NCI-H1048 (cell line): Measurements from ENCODE around the gene NEK2.
"Not testable (repeated sequence)": the region's sequence is repeated elsewhere in the genome, so short reads cannot be mapped to it uniquely, and the experiment has no call there.

Experiments
- DNase-seq: peaks from one replicate; lab custom pipeline; 2025; lab: John Stamatoyannopoulos, UW

NEK2 gene

DNA sequence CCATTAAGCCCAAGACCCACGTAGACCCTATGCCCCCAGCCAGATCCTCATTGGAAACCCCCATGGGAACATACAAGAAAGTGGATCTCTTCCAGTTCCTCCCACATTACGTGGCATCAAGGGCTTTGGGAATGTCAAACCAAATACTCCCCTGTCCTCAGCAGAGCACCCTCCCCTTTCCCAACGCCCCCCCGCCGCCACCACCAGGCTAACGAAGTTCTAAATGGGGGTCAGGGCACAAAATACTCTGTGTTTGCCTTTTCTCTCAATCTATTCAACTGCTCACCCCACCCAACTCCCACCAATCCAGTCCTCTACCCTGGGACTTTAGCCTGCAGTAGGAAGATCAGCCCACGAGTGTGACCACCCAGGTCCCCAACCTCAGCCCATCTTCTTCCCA lies 24.5 kb downstream of the NEK2 start:
- DNase-seq, result no peak

DNA sequence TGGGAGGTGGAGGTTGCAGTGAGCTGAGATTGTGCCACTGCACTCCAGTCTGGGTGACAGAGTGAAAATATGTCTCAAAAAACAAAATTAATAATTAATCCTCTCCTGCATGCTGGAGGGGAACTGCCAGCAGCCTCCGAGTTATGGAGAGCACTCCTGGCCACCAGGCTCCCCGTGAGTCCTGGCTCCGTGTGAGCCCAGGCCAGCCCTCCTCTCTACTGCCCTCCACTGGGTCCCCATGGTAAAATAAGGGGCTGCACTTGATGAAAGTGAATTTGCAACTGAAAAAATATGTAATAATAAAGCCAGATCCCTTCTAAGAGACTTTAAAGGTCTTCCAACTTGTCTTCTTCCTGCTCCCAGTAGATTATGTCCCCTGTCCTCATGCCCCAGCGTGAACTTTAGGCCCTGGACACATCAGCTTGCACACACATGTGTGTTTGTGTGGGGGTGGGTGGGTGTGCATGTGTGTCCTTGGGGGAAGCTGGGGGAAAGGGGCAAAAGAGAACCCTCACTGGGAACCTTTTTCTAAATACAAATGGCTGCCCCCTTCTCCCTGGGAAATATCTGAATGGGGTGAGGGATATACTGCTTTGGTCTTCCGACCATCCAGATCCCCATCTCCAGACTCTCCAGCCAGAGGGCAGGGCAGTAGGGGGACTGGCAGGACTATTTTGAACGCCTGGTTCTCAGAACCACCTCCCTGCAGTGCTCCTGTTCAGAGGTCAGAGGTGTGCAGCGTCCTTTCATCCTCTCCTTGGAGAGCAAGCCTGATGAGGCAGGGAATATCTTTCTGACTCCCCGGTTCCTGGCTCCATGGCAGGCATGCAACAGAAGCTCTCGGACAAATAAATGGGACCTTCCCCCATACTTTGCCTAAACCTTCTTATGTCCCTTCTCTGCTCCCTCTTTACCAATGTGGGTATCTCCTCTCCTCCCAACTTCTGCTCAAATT lies 26.2 kb downstream of the NEK2 start:
- DNase-seq, result no peak

DNA sequence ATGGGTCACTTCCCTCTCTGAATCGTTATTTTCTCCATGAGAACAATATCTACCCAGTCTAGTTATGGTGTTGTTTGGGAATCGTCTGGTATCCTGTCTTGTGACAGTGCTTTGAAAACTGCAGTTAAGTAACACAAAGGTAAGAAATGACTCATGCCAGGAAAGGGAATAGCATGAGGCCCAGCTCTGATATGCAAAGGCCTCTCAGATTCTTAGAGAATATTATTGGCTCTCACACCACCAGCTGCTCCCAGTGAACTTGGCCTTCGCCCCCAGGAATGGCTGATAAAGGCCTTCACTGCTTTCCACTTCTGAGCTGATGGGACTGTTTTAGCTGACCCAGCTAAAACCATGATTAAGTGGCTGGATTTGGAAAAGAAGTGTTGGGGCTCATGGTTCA lies 27.1 kb downstream of the NEK2 start:
- DNase-seq, result no peak

DNA sequence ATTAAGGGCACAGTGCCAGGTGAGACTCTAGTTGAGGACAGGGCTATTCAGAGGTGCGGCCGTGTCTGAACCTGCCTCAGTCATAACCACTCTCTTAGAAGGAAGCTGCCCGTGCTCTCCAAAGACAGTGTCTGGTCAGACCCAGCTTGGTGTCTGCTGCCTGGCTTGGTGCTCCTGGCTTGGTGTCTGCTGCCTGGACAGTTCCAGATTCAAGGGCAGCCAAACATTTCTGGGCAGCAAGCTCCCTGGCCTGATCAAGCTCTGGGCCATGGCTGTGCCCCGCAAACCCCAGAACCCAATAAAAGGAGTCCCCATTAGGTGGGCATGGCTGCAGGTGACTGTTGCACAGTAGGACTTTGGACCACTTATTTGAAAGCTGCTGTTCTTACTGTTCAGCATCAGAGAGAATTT lies 27.7 kb downstream of the NEK2 start:
- no peak for DNase-seq

DNA sequence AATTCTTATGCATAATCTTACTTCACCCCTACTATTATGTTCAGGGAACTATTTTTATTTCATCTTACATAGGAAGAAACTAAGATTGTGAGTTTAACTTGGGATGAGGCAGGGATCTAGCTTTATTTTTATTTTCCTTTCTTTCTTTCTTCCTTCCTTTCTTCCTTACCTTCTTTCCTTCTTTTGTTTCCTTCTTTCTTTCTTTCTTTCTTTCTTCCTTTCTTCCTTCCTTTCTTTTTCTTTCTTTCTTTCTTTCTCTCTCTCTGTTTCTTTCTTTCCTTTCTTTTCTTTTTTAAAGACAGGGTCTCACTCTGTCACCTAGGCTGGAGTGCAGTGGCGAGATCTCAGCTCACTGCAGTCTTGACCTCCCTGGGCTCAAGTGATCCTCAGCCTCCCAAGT lies 28.9 kb downstream of the NEK2 start:
- DNase-seq, result no peak

DNA sequence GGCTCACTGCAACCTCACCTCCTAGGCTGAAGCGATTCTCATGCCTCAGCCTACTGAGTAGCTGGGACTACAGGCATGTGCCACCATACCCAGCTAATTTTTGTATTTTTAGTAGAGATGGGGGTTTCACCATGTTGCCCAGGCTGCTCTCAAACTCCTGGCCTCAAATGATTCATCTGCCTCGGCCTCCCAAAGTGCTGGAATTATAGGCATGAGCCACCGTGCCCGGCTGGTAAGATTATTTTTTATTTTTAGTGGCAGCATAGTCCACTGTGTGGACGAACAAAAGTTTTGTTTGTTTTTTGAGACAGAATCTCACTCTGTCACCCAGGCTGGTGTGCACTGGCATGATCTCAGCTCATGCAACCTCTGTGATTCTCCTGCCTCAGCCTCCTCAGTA lies 29.8 kb downstream of the NEK2 start:
- DNase-seq, result not testable (repeated sequence)

DNA sequence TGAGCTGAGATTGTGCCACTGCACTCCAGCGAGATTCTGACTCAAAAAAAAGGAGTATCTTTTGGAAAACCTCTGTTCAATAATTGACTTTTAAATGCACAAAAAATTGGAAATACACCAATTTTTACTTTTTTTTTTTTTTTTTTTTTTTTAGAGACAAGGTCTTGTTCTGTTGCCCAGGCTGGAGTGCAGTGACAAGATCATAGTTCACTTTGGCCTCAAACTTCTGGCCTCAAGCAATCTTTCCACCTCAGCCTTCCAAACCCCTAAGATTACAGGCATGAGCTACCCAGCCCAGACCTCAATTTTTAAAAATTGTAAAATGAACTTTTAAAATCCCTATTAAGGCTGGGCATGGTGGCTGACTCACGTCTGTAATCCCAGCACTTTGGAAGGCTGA lies 30.8 kb downstream of the NEK2 start:
- DNase-seq, result no peak

DNA sequence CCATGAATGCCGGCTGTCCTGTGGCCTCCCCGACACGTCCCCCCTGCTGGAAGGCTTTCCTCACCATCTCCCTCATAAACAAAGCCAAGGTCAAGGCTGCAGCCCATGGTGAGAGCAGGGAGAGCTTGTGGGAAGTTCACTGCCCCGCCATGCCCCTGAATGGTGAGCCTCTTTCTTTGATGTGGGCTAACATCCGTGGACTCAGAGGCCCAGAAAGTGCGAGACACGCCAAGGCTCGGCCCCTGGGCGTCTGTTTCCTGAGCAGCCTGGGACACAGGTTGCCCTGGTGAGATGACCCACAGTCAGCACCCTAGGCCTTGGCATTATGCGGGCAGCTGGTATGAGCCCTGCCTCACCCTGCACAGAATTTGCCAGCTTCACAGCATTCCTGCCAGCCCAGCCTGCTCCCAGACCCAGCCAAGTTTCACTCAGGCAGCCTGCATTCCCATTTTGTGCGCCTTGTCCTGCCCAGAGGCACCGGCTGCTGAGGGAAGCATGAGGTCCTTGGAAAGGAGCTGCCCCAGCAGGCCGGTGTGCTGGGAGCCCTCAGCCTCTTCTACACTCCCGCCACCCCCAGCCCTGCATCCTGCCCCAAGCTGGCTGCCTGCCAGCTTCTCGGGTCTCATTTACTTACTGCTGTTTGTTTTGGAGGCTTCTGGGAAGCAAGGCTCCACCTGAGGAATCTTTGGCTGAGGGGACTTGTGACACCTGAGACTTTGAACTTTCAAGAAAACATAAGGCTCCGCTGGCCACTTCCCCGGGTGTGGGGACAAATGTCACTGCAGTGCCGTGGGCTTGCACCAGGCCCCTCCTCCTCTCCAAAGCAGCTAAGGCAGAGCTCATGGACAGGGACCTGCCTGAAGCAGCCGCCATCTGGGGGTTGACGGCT lies 31.9 kb downstream of the NEK2 start:
- DNase-seq, result no peak

DNA sequence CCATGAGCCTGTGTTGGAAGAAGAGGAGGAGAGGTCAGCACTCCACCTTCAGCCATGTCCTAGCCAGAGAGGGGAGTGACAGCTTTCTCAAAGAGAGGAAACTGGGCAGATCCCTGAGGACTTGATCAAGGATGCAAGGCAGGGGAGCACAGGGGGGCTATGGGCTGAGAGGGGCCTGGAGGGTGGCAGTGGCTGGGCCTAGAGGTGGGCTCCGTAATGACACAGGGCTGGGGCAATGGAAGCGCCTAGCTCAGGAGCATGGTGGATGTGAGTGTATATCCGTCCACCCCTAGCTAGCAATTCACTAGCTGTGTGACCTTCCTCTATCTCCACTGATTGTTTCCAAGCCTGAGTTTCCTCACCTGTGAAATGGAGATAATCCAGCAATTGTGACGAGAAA lies 32.6 kb downstream of the NEK2 start:
- no peak for DNase-seq

DNA sequence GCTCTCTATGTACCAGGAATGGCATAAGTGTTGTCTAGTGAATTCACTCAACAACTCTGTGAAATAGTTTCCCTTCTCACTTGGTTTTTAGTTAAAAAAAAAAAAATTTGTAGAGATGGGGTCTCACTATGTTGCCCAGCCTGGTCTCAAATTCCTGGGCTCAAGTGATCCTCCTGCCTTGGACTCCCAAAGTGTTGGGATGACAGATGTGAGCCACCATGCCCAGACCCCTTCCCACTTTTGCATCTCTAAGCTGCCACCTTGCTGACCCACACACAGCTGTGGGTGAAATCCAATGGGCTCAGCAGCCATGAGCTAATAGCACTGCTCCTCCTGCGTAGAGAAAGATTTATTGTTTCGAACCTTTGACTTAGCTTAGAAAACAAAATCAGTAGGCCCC lies 33.5 kb downstream of the NEK2 start:
- DNase-seq, result no peak

DNA sequence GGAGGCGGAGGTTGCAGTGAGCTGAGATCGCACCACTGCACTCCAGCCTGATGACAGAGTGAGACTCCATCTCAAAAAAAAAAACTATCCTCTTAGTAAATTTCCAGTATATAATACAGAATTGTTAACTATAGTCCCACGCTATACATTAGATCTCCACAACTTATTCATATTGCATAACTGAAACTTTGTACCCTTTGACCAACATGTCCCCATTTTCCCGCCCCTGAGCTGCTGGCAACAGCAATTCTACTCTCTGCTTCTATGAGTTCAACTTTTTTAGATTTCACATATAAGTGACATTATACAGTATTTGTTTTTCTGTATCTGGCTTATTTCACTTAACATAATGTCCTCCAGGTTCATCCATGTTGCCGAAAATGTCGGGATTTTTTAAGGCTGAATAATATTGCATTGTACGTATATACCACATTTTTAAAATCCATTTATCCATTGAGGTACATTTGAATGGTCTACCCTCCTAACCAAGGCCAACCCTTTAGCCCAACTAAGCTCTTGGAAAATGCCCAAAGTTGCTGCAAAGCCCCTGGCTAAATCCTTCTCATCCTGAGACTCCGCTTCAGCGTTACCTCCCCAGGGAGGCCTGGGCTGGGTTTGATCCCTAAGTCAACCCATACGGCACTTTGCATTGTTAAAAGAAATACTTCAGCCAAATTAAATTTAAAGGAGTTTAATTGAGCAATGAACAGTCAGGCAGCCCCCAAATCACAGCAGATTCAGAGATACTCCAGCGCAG lies 34.2 kb downstream of the NEK2 start:
- no peak for DNase-seq

DNA sequence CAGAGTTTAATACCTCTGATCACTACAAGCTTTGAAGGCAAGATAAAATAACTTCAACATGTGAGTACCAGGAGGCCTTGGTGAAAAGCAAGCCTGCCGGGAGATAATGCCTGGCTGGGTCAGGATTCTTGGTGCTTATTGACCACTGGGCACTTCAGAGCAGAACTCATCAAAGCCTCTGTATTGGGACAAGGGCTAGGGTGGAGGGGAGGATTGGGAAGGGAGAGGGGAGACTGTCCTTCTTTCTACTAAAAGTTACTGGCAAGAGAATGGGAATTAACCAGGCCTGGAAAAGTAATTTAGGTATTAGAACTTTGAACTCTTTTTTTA lies 35.2 kb downstream of the NEK2 start:
- DNase-seq, result no peak

DNA sequence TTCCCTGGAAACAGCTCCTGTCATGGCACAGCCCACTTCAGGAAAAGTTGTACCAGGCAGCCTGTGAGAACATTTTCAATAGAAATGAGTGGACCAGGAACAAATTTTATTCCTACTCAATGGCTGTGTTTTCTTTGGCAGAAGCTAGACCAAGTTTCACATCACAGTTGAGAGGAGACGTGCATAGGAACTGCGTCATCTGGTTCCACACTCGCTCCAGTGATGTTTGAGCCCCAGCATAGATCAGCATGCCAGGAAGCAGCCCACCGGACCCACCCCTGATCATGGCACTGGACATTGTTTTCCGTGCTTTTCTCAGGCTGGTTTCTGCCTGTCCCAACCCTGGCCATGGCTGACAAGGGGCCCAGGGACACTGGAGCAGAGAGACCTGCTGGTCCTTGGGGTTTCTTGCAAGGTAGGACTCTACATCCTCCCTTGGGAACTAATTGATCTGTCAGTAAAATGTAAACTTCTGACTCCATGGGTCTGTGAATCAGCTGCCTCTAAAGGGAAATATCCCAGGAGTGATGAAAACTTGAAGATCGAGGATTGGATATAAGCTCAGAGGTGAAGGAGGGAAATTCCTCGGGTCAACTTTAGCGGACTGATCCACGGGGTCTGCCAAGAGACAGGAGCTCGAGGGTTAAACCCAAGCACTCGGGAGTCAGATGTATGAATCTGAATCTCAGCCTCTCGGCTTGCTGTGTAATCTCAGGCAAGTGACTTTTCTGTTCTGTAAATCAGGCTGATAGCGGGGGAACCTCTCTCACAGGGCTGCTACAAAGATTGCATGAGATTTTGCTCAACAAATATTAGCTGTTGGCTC lies 35.7 kb downstream of the NEK2 start:
- no peak for DNase-seq

DNA sequence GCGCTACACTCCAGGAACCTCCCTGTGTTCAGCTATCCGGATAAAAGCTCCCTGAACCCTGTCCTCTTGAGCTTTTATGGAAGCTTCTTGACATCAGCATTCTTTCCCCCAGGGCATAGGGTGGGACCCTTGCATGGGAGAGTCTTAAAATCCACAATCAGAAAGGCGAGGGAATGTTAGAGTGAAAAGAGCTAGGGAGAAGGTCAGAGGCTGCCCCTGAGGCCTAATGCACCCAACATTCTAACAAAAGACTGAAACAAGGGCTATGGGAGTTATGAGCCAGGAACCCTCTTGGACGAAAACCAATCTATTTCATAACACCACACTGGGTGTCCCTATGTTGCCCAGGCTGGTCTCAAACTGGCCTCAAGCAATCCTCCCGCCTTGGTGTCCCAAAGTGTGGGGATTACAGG lies 36.7 kb downstream of the NEK2 start:
- no peak for DNase-seq

DNA sequence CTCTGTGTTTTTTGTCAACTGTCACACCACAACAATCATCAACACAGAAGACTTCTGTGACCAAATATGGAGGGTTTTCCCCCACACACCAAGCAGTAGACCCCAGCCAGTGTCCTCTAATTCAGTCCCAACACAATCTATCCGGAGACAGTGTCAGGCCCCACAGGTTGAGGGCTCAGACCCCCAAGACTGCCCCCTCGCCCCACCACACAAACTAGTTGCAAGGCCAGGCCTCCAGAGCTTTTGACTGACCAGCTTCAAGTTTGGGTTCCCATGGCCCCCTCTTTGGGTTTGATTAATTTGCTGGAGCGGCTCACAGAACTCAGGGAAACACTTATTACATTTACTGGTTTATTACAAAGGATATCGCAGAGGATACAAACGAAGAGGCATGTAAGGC lies 37.2 kb downstream of the NEK2 start:
- no peak for DNase-seq

DNA sequence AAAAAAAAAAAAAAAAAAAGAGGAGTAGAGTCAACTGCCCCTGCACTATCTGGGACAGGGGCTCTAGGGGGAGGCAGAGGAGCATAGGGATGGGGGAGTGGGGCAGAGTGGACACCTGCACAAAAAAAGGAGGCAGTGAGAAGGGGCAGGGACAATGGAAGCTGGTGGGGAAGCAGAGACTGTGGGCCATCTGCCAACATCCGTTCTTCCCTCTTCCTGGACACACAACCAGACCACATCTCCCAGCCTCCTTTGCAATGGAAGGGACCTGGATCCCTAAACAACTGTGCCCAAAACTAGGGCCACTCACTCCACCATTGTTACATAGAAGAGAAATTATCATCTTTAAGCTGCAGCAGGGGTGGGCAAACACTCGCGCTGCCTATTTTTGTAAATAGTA lies 38.4 kb downstream of the NEK2 start:
- no peak for DNase-seq

DNA sequence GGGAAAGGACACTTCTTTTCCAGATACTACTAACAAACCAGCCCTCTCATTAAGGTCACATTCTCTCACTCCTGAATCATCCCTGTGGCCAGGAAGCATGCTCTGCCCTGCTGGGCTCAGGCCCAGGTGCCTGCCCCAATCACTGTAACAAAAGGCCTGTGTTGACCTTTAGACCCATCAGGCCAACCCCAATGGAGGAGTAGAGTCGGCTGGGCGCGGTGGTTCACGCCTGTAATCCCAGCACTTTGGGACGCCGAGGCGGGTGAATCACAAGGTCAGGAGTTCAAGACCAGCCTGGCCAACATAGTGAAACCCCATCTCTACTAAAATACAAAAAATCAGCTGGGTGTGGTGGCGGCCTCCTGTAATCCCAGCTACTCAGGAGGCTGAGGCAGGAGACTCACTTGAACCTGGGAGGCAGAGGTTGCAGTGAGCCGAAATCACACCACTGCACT lies 38.8 kb downstream of the NEK2 start:
- DNase-seq, result not testable (repeated sequence)

DNA sequence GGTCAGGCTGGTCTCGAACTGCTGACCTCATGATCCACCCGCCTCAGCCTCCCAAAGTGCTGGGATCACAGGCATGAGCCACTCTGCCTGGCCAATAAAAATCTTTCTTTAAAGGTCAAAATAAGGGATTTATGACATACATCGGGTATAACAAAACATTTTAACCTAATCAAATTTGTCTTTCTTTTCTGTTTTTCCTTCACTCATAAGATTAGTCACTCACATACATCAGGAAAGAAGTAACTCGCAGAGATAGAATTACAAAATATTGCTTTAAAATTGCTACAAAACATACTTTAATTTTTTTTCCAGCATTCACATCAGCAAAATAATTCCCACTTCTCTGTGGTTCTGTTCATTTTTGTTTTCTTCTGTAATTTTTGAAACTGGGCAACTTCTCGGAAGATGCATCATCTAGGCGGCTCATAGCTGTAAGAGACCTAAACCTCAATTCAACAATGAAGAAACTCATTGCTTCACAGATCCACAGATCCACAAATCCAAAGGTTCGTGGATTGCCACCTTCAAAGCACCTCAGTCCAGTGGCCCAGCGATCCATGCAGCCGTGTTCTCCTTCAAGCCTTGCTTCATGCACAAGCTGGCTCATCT lies 39.7 kb downstream of the NEK2 start:
- no peak for DNase-seq

DNA sequence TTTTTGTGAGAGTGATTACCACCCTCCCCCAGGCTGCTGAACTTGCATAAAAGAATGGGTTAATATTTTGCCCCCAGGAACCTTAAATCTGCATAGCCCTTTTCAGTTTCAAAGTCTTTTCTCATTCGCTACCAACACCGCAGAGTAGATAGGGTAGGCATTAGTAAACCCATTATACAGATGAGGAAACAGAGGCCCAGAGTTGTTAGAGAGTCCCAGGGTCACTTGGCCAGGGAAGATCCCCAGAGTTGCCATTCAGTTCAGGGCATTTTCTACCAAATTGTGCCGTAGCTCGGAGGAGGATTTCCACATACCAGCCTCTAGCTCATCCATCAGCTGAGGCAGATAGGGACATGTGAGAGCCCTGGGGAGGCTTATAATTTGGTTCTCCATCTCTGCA lies 40.5 kb downstream of the NEK2 start:
- DNase-seq, result no peak

DNA sequence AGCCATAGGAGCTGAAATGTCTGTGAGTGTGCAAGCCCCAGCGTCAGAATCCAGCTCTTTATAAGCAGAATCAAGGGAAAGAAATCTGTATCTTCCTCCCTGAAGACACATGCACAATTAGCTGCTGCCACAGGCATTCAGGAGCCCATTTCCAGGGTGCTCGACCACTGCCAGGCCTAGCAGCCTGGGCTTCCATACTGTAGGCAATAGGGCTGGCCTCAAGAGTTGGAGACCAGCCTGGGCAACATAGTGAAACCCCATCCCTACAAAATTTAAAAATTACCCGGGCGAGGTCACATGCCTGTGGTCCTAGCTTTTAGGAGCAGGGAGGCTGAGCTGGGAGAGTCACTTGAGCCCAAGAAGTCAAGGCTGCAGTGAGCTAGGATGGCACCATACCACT lies 41.0 kb downstream of the NEK2 start:
- DNase-seq, result no peak

DNA sequence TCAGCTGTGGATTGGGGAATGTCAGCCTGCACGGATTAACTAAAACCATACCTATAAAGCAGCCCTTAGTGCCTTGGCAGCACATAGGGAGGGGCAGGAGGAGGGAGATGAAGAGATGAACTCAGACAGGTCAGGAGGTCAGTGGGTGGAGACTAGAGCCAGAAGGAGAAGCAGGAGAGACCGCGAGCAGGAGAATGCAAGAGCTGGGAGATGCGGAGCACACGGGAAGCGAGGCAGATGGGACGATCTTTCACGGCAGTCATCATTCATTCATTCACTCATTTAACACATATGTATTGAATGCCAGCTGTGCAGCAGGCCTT lies 41.9 kb downstream of the NEK2 start:
- DNase-seq, result no peak
